ENCODE data around the gene UPK2. TPM values are rescaled to one million over a fixed set of nuclear protein-coding genes. Genes with fewer than 3 reads are reported as not detected.
"Not testable (repeated sequence)": the region's sequence is repeated elsewhere in the genome, so short reads cannot be mapped to it uniquely, and the experiment has no call there.

The UPK2 gene
- polyA plus RNA-seq, 3 donors = not detected

DNA sequence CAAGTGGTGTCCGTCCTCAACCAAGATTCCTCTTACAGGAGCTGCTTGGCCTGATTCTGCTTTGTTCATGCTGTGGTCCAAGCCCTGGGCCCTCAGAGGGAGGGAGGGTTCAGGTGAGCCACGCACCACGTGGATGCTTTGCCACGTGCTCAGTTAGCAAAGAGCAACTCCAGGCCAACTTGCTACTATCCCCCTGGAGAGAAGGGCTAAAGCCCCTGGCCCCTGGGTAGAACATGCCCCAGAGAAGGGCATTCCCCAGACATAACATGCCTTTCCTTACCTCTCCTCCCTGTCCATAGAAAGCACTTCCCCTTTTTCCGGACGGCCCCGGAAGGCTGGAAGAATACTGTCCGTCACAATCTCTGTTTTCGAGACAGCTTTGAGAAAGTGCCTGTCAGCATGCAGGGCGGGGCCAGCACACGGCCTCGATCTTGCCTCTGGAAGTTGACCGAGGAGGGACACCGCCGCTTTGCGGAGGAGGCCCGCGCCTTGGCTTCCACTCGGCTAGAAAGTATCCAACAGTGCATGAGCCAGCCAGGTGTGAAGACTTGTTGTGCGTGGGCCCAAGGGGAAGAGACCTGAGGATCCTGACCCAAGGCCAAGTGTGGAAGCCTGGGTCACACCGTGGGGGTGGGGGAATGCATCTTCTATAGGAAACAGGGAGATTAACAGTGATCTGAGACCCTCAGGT lies 24.2 kb downstream of the UPK2 start:
- Histone ChIP-seq H3K27me3 (ENCODE audit: control insufficient read depth in 2 of 2, insufficient read depth in 2 of 2, low read length in 2 of 2) (no peaks in the 10 kb centered on the region), H3K79me2 (ENCODE audit: insufficient read depth, low read length) (no peaks in the 10 kb centered on the region), H3K36me3 (replicated peaks in 1 of 2; ENCODE audit: control insufficient read depth in 1 of 2, insufficient read depth in 2 of 2, low read length in 2 of 2) (no peaks in the 10 kb centered on the region), H3K4me2 (replicated peaks; ENCODE audit: extremely low read depth, low read length, poor library complexity, severe bottlenecking) (peak overlapping the region; percentile 27), H3K4me1 (ENCODE audit: control insufficient read depth in 1 of 2, insufficient read depth in 2 of 2, low read length in 2 of 2) (peaks cover 16 to 19% of the 10 kb centered on the region in 2 donors), H3K27ac (ENCODE audit: low read depth in 1 of 2, low read length in 2 of 2) (no peak overlapping the region), H3K9ac (ENCODE audit: insufficient read depth, low read length, poor library complexity, severe bottlenecking) (no peak overlapping the region), H4K20me1 (ENCODE audit: insufficient read depth, low read length) (no peaks in the 10 kb centered on the region), H2AFZ (ENCODE audit: insufficient read depth, low read depth, low read length, poor library complexity, severe bottlenecking) (peak overlapping the region; percentile 37), H3K9me3 (replicated peaks in 1 of 2; ENCODE audit: control insufficient read depth in 1 of 2, insufficient read depth in 1 of 2, low read length in 2 of 2) (no peaks in the 10 kb centered on the region), H3K4me3 (replicated peaks in 1 of 3; ENCODE audit: low read depth in 2 of 3, low read length in 3 of 3) (no peak overlapping the region)
- Mint-ChIP-seq H3K27ac (peak overlapping the region in 2 of 7 donors; percentile 15 to 63), H3K27me3 (ENCODE audit: low read depth in 3 of 3) (peaks cover 7 to 11% (median 8%) of the 10 kb centered on the region in 3 donors), H3K36me3 (no peaks in the 10 kb centered on the region), H3K4me3 (peak overlapping the region; percentile 62 to 86), H3K9me3 (no peaks in the 10 kb centered on the region), H3K4me1 (peaks cover 17% of the 10 kb centered on the region)
- DNase-seq = peak; percentile 14 to 37 (median 20)
- TF ChIP-seq, protein P1, sequence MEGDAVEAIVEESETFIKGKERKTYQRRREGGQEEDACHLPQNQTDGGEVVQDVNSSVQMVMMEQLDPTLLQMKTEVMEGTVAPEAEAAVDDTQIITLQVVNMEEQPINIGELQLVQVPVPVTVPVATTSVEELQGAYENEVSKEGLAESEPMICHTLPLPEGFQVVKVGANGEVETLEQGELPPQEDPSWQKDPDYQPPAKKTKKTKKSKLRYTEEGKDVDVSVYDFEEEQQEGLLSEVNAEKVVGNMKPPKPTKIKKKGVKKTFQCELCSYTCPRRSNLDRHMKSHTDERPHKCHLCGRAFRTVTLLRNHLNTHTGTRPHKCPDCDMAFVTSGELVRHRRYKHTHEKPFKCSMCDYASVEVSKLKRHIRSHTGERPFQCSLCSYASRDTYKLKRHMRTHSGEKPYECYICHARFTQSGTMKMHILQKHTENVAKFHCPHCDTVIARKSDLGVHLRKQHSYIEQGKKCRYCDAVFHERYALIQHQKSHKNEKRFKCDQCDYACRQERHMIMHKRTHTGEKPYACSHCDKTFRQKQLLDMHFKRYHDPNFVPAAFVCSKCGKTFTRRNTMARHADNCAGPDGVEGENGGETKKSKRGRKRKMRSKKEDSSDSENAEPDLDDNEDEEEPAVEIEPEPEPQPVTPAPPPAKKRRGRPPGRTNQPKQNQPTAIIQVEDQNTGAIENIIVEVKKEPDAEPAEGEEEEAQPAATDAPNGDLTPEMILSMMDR (IDR thresholded peaks at IDR 0.05) = no peak
- WGBS (ENCODE audit: insufficient coverage) = 36% methylated on average over 17 of the region's 21 CpGs
- intact Hi-C loops (cut with micrococcal nuclease) = no loop called here

DNA sequence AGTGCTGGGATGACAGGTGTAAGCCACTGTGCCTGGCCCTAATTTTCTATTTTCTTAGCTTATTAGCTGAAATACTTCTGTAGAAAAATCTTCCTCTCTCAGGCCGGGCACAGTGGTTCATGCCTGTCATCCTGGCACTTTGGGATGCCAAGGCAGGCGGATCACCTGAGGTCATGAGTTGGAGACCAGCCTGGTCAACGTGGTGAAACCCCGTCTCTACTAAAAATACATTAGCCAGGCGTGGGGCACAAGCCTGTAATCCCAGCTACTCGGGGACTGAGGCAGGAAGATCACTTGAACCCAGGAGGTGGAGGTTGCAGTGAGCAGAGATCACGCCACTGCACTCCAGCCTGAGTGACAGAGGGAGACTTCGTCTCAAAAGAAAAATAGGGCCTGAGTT lies 28.2 kb downstream of the UPK2 start:
- H2AFZ ChIP-seq (ENCODE audit: insufficient read depth, low read depth, low read length, poor library complexity, severe bottlenecking); DNase-seq; H3K27ac ChIP-seq (ENCODE audit: low read depth in 1 of 2, low read length in 2 of 2); H3K27me3 ChIP-seq (ENCODE audit: control insufficient read depth in 2 of 2, insufficient read depth in 2 of 2, low read length in 2 of 2); H3K36me3 ChIP-seq (replicated peaks in 1 of 2; ENCODE audit: control insufficient read depth in 1 of 2, insufficient read depth in 2 of 2, low read length in 2 of 2); H3K9me3 Mint-ChIP-seq; H3K79me2 ChIP-seq (ENCODE audit: insufficient read depth, low read length); H3K9me3 ChIP-seq (replicated peaks in 1 of 2; ENCODE audit: control insufficient read depth in 1 of 2, insufficient read depth in 1 of 2, low read length in 2 of 2); H3K9ac ChIP-seq (ENCODE audit: insufficient read depth, low read length, poor library complexity, severe bottlenecking); intact Hi-C loops (cut with micrococcal nuclease); H3K27ac Mint-ChIP-seq; H3K4me2 ChIP-seq (replicated peaks; ENCODE audit: extremely low read depth, low read length, poor library complexity, severe bottlenecking); H3K4me3 Mint-ChIP-seq; H3K36me3 Mint-ChIP-seq; H3K4me3 ChIP-seq (replicated peaks in 1 of 3; ENCODE audit: low read depth in 2 of 3, low read length in 3 of 3); H3K27me3 Mint-ChIP-seq (ENCODE audit: low read depth in 3 of 3); H4K20me1 ChIP-seq (ENCODE audit: insufficient read depth, low read length): not testable (repeated sequence)
- 84% methylated on average over 5 of the region's 8 CpGs for WGBS (ENCODE audit: insufficient coverage)
- peaks cover 17% of the 10 kb centered on the region for H3K4me1 Mint-ChIP-seq
- peaks cover 14 to 15% of the 10 kb centered on the region in 2 donors for H3K4me1 ChIP-seq (ENCODE audit: control insufficient read depth in 1 of 2, insufficient read depth in 2 of 2, low read length in 2 of 2)

Measured in CD14-positive monocyte (primary cell).